GM18505 (cell line): ENCODE results near the gene KLF4.

ENCODE experiments used
- ATAC-seq: cut with Tn5 transposase; IDR thresholded peaks from one replicate; pipeline ENCODE4 v1.9.1; 2021; ENCODE audit not compliant: unreplicated experiment
- POLR2A ChIP-seq: IDR thresholded peaks from 4 replicates; pipeline ENCODE4 v1.6.1; 2011; ENCODE audit warnings: borderline replicate concordance; ENCODE audit not compliant: insufficient read depth, insufficient read length; ENCODE audit errors: extremely low read depth

The KLF4 gene

GRCh38 chr9:107447834-107448233 is 41.7 kb downstream of the KLF4 start:
- no peak for ATAC-seq
- TF ChIP-seq POLR2A: no peak

- ATAC-seq: no peak
- no peak for TF ChIP-seq POLR2A
Observed at GRCh38 chr9:107447081-107447480, 42.5 kb downstream of the KLF4 start.

GRCh38 chr9:107446491-107446890 is 43.1 kb downstream of the KLF4 start:
- no peak for TF ChIP-seq POLR2A
- no peak for ATAC-seq

GRCh38 chr9:107443786-107444185 is 45.8 kb downstream of the KLF4 start:
- no peak for TF ChIP-seq POLR2A
- ATAC-seq: no peak

- no peak for ATAC-seq
- no peak for TF ChIP-seq POLR2A
Observed at GRCh38 chr9:107439991-107440456, 49.5 kb downstream of the KLF4 start.

- TF ChIP-seq POLR2A: no peak
- ATAC-seq: no peak
Observed at GRCh38 chr9:107438211-107439031, 51.1 kb downstream of the KLF4 start.

- ATAC-seq: no peak
- TF ChIP-seq POLR2A: no peak
Observed at GRCh38 chr9:107437716-107438115, 51.9 kb downstream of the KLF4 start.

GRCh38 chr9:107435415-107435814 is 54.2 kb downstream of the KLF4 start:
- TF ChIP-seq POLR2A: no peak
- no peak for ATAC-seq
